ENCODE results near the gene FBRS. TPM values are rescaled to one million over a fixed set of nuclear protein-coding genes. Genes with fewer than 3 reads are reported as not detected.

Gene FBRS
- polyA plus RNA-seq, 10 donors: 25.1 to 38.8 (median 35.1) TPM

DNA sequence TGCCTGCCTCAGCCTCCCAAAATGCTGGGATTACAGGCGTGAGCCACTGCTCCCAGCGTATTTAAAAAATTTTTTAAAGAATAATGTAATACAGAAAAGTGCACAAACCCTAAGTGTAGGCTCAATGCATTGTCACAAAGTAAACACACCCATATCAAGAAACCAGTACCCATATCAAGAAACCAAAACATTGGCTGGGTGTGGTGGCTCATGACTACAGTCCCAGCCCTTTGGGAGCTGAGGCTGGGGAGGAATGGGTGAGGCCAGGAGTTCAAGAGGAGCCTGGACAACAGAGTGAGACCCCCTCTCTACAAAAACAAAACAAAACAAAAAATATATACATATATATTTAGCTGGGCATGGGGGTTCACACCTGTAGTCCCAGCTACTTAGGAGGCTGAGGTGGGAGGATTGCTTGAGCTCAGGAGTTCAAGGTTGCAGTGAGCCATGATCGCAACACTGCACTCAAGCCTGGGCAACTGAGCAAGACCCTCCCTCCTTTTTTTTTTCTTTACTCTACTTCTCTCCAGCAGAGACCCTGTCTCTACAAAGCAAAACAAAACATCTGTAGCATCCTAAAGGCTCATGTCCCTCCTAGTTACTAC, 16.8 kb upstream of the FBRS start:
- no peak for DNase-seq

DNA sequence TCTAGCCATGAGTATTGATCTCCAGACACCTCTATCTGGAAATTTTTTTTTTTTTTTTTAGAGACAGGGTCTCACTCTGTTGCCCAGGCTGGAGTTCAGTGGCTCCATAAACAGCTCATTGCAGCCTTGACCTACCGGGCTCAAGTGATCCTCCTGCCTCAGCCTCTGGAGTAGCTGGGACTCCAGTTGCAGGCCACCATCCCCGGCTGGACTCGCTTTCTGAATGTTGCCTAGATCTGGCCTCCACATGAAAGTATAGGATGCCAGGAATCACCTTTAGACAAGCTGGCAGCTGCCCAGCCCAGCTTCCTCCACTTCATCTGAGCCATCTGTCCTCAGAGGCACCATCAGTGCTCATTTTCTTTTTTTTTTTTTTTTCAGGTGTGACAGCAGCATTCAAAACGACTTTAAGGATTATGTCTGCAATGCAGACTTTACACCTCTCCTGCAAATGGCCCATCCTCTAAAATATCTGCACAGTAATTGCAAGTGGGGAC, 13.8 kb upstream of the FBRS start:
- DNase-seq: no peak

DNA sequence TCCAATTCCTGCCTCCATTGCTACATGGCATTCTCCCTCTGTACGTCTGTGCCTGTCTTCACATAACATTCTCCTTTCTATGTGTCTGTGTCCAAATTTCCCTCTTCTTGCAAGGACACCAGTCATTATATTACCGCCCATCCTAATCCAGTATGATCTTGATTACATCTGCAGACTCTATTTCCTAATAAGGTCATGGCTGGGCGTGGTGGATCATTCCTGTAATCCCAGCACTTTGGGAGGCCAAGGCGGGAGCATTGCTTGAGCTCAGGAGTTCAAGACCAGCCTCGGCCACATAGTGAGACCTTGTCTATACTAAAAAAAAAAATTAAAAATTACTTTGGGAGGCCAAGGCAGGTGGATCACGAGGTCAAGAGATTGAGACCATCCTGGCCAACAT, 12.5 kb upstream of the FBRS start:
- DNase-seq: no peak

DNA sequence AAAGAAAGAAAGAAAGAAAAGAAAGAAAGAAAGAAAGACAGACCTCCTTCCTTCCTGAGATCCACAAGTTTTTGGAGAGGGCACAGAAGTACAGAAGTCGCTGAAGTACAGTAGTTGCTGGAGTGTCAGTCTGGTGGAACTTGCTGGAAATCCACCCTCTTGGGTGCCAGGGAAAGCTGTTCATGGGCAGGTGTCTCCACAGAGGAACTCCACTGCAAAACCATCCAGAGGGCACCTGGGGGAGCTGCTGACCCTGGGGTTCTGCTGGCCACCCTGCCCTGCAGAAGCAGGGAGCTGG, 11.0 kb upstream of the FBRS start:
- no peak for DNase-seq

DNA sequence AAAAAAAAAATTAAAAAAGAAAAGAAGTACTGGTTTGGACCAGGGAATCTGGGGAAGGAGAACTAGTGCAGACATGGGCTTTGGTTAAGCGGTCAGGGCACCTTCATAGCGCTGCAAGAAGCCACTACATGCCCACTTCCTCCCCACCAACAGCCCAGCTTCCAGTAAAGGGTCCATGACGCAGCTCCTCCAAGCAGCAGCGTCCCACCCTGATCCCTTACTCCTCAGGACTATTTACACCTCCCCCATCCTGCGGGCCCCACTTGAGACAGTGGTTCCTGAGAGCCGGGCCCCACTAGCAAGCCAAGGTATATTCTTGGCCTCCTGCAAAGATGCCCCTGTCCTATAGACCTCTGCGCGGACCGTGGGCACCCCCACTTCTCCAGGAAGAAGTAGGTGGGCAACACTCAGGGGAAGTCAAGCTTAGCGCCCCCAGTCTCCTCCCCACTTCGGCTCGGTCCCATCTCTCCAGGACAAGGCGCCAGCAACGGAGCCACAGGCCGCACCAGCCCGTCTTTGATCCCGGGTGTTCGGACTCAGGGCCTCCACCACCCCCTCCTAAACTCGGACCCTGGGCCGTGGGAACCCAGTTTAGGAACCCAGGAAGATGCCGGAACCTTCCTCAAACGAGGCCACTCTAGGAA, 8.4 kb upstream of the FBRS start:
- no peak for DNase-seq

DNA sequence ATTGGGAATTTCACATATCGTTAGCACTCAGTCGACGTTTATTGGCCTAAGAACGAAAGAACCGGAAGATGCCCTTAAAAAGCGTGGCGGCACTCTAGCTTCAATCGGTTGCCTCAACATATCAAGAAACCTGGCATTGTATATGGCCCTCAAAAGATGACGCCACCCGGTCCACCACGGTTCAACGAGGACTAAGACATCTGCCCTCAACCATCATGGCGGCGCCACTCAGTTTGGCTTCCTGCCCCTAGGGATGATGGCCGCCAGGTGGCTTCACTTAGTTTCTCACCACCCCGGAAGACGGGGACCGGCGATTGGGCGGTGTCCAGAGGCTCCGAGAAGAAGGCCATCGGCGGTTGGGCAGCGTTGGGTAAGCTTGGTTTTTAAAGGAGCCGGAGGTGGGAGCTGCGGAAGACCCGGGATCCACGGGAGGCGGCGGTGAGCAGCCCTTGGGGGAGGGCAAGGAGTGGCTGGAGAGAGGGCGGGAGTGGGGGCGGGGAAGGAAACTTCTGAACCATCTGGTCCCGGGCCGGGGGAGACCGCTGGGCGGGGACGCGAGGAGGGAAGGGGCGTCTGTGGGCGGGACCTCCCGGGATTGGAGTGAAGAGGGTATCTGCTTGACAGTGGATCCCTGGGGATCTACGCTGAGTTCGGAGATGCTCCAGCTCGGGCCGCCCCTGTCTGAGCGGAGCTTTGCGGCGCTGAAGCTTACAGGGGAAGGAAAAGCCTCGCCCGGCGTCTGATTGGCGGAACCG, 7.7 kb upstream of the FBRS start, which contains the start of gene PRR14:
Gene PRR14 (plus strand): TSS at position 592 of the 755 bp plus-strand sequence. CDS start 686 bp downstream, outside the sequence.
- DNase-seq: peak; percentile 99 to 100 (median 100)

DNA sequence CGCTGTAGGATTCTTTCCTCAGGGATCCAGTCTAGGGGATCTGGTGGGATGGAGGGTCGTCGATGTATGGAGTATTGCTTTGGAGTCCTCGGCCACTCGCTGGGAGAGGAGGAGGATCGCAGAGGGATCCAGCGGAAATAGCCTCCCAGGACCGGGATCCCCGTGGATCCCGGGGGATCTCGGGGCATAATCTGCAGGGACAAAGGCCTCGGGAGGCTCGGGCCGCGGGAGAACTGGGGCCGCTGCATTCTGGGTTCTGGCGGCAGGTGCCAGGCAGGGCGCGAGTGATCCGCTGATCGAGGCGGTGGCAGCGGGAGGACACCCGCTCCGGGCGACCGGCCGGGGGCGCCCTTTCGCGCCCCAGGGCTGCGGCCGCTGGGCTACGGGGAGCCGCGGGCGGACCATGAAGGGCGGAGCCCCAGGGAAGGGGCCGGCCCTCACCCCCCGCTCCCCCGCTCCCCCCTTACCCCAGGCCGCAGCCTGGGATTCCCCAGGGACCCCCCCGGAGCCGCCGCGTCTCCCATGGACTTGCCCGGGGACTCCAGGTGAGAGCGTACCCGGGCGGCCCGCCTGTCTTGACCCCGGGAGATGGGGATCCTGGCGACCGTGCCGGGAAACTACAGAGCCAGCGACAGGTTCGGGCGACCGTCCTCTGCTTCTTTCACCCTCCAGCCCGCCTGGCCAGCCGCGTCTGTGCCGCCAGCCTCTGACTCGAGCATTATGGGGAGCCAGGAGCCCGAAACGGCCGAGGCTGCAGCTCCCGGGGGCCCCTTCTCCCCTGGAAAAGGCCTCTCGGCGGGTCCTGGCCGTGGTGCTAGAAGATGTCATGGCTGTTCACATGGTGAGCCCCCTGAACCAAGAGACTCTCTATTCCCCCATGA, 6.9 kb upstream of the FBRS start:
- peak in 1 of 3 donors; percentile 54 for DNase-seq

DNA sequence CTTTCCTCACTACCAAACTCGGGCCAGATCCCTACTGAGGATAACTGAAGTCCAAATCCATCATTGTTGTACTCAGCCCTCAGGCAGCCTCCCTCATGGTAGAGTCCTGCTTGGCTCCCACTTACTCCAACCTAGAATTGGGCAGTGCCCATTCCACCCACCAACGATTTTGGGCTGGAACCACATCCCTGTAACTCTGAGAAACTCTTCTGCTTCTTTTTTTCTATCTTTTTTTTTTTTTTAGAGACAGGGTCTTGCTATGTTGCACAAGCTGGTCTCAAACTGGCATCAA, 6.3 kb upstream of the FBRS start:
- DNase-seq: no peak

DNA sequence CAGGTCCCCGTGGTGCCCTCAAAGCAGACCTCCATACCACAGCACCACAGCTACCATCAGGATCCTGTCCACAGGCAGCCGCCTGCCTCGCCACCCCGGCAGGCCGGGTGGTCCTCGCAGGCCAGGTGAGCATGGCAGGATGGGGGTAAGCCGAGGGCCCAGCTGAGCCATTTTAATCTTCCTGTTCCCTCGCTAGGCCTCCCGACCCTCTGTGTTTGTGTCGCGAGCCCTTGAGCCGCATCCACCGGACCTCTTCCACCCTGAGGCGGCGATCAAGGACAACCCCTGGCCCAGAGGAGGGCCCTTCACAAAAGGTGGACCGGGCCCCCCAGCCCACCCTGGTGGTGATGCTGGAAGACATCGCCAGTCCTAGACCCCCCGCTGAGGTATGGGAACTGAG, 5.5 kb upstream of the FBRS start:
- no peak for DNase-seq

DNA sequence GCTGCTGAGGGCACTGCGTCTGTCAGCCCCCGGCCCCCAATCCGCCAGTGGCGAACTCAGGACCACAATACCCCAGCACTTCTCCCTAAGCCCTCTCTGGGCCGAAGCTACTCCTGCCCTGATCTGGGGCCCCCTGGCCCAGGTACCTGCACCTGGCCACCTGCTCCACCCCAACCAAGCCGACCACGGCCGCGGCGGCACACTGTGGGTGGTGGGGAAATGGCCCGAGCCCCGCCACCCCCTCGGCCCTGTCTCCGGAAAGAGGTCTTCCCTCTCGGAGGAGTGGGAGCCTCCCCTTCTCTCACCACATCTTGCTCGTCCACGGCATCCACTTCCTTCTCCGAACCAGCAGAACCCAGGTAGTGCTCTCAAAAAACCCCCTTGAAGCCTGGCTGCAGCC, 3.4 kb upstream of the FBRS start:
- DNase-seq: no peak

DNA sequence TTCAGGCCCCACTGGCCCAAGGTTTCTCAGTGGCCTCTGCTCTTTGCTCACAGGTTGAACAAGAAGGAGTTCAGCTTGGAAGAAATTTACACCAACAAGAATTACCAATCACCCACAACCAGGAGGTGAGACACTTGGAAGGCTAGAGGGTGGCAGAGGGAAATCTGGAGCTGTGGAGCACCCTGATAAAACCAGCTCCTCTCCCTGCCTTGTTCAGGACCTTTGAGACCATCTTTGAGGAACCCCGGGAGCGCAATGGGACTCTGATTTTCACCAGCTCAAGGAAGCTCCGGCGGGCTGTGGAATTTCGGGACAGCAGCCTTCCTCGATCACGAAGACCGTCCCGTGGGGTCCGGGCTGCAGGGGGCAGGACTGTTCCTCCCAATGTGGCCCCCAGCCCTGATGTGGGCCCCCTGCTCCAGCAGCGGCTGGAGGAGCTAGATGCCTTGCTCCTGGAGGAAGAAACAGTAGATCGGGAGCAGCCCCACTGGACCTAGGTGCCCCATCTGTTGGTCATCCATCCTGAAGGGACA, 2.4 kb upstream of the FBRS start:
- DNase-seq: no peak

DNA sequence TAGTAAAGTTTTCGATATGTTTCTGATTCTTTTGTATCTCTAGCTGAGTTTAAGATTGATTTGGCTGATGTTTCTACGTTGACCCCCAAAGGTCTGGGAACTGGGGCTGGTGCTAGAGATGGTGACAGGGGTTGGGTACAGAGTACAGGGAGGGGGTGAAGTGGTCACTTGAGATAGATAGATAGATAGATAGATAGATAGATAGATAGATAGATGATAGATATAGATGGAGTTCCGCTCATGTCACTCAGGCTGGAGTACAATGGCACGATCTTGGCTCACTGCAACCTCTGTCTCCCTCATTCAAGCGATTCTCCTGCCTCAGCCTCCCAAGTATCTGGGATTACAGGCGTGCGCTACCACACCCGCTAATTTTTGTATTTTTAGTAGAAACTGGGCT, 1.8 kb upstream of the FBRS start:
- no peak for DNase-seq

DNA sequence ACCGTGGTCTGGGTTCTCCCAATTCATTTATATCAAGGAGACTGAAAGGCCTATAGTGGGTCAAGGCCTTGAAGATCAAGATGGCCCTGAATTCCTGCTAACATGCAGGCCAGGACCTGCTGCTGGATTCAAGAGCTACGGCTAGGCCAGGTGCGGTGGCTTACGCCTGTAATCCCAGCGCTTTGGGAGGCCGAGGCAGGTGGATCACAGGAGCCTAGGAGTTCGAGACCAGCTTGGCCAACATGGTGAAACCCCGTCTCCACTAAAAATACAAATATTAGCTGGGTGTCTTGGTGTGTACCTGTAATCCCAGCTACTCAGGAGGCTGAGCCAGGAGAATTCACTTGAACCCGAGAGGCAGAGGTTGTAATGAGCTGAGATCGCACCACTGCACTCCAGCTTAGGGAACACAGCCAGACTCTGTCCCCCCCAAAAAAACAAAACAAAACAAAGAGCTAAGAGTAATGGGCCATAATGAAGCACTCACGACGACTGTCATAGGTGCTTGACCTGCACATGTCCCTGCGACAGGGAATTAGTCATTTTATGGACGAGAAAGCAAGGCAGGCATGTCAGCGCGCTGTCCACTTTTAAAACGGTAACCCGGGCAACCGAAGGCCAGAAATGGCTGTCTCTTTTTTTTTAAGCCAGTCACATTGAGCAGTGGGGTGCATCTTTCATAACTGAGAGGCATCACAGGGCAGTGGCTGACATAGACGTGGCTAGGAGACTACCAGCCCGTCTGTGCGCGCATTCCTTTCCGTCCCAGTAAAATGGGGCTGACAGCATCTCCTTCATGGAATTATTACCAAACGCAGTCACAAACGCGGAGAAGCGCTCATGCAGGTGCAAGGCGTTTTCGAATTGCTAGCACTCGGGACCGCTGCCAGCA, 1.0 kb upstream of the FBRS start:
- DNase-seq: no peak

DNA sequence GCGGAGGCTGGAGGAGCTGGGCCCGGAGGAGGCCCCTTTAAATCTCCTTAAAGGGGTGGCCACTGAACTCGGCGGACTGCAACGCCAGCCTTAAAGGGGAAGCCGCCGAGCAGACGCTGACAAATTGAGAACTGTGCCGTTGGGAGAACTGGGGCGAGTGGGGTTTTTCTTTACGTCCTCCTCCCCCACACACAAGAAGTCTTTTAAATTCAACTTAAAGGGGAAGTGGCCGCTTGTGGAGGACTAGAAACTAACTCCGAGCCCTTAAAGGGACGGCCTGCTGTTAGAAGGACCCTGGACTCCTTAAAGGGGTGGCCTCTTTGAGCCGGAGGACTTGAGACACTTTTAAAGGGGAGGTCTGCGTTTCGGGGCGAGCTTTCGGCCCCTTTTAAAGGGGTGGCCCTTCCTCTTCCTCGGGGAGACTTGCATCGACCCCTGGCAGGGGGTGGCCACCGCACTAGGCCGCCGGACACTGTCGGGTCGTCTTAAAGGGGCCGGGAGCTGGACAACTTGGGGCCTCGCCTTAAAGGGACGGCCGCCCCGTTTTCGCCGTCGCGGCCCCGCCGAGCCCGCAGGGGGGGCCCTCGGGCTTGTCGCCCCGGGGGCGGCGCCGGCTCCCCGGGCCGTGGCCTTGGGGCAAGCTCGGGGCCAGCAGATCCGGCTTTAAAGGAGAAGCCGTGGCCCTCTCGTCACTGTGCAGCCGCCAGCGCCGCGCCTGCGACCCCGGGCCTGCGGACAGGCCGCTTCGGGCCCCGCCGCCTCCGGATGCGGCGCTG, 688 bp downstream of the FBRS start:
- peak; percentile 93 to 99 (median 98) for DNase-seq

DNA sequence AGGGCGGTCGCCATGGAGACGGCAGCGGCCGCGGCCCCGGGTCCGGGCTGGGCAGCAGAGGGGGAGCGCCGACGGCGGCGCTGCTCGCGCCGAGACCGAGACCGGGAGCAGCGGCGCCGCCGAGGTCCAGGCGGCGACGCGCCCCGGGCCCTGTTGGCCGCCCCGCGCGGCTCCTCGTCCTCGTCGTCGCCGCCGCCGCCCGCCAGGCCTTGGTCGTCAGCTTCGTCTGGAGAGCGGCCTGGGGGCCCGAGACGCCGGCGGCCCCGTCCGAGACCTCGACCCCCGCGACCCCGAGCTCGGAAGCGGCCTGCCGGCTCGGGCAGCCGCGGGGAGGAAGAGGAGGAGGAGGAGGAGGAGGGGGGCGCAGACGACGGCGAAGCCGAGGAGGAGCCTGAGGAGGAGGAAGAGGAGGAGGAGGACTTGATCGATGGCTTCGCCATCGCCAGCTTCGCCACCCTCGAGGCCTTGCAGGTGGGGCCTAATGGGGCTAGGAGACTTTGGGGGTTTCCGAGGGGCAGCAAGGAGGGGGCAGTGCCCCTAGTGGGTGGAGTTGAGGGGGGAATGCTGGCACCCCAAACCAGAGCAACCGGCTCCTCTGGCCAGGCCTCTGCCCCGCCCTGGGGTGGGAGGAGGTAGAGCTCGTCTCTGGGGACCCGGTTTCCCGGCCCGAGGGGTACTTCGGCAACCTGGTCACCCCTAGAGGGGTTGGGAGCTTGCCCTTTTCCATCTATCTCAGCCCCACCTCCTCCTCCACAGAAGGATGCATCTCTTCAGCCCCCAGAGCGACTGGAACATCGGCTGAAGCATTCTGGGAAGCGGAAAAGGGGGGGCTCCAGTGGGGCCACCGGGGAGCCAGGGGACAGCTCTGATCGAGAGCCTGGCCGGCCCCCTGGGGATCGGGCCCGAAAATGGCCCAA, 1.5 kb downstream of the FBRS start:
- peak in 2 of 3 donors; percentile 27 to 60 for DNase-seq

DNA sequence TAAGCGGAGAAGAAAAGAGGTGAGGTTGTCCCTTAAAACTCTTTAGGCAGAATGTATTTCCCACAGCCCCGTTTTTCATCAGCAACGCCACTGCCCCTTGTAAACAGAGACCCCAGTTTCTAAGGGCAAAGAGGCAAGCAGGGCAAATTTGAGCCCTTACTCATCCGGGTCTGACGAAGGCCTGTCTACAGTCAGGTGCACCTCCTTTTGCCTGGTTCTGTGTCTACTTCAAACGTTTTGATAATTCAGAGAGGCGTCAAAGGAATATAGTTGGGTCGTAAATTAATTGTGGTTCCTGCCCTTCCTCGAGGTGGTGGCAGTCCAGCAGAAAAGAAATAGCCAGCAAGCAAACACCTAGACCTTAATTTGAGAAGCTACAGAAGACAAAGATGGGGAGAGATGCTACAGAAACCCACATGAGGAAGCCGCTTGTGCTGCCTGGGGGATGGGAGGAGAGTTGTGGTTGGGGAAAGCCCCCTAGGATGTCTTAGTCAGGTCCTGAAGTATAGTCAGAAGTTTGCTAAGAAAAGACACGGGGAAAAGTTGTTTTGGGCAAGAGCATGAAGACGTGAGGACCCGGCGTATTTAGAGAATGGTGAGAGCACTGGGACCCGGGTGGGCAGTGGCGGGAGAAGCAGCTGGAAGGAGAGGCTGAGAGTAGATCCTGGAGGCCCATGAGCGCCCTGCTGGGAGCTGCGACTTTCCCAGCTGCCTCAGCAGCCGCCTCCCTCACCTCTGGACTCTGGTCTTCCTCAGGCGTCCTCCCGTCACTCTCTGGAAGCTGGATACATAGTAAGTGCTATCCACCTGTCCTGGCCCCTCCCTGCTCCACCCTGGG, 2.4 kb downstream of the FBRS start:
- no peak for DNase-seq

DNA sequence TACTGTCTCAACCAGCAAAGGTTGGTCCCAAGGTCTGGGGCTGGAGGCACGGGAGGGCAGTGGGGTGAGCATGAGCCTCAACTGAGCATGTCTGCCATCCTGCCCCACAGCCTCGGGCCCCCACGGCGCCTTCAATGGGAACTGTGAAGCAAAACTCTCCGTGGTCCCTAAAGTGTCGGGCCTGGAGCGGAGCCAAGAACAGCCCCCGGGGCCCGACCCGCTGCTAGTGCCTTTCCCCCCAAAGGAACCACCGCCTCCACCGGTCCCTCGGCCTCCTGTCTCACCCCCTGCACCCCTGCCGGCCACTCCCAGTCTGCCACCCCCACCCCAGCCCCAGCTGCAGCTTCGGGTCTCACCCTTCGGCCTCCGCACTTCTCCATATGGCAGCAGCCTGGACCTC, 4.2 kb downstream of the FBRS start:
- DNase-seq: no peak

DNA sequence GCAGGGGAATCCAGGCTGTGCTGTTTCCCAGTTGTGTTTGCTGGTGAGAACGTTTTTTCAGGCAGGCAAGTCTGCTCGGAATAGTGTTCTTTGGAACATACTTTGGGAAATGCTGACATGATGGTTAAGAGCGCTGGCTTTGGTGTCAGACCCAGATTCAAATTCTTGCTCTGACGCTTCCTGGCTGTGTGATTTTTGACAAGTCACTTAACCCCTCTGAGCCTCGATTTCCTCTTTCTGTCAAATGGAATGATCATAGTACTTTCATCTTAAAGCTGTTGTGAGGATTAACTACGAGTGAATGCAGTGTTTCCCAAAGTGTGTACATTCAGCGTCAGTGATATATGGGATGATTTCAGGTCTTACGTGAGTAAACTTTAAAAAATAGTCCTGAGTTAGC, 4.8 kb downstream of the FBRS start:
- DNase-seq: no peak

Measured in muscle of back (tissue), 11 donors.